CD4-positive, alpha-beta T cell treated with Interleukin-12 subunit alpha and Interleukin-12 subunit beta, for 1 hour (primary cell): ENCODE data around the gene FAM135A.
"Not testable (repeated sequence)": the region's sequence is repeated elsewhere in the genome, so short reads cannot be mapped to it uniquely, and the experiment has no call there.

Experiments used
- DNase-seq: peaks from one replicate; pipeline ENCODE4 v3.0.0-alpha.2; 2020

The FAM135A gene

DNA sequence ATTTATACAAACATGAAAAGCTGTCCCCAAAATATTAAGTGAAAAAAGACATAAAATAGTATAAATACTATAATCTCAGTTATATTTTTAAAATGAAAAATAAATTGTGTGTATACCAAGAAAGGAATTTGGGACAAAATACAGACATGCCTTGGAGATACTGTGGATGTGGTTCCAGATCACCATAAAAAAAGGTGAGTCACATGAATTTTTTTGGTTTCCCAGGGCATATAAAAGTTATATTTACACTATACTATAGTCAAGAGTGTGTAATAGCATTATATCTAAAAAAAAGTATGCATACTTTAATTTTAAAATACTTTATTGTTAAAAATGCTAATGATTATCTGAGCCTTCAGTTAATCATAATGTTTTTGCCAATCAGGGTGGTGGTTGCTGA is 136.0 kb downstream of the FAM135A start:
- DNase-seq = no peak

DNA sequence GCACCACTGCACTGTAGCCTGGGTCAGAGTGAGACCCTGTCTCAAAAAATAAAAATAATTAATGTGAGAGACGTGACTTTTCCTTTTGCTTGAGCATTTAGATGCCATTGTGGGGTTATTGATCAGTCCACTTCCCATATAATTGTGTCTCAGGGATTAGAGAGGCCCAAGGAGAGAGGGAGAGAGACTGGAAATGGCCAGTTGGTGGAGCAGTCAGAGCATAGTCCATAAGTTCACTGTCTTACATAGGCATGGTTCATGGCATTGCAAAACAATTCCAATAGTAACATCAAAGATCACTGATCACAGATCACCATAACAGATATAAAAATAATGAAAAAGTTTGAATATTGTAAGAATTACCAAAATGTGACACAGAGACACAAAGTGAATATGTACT is 138.3 kb downstream of the FAM135A start:
- no peak for DNase-seq

GRCh38 chr6:70552286-70552940 is 139.1 kb downstream of the FAM135A start:
- DNase-seq = not testable (repeated sequence)

GRCh38 chr6:70552974-70553373 is 139.7 kb downstream of the FAM135A start:
- DNase-seq = no peak

GRCh38 chr6:70557998-70558397 is 144.7 kb downstream of the FAM135A start:
- DNase-seq = no peak

- not testable (repeated sequence) for DNase-seq
These were observed 149.1 kb downstream of the FAM135A start for GRCh38 chr6:70562401-70562800.

DNA sequence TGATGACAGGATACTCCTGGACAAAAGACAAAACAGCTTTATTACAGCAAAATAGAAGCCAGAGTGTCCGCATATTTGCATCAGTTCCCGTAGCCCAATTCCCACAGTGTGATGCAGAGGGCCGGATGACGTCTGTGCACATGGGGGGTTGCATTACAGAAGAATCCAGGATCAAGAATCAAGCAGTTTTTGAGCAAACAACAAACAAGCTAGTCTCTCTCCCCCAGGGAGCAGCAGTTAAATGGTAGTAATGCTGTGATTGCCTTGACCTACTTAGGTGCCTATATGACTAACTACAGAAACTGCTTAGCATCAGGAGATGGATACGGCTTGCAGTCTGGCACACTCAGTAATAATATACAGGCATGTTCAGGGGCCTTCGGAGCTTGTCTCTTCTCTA is 150.2 kb downstream of the FAM135A start:
- no peak for DNase-seq

- DNase-seq = peak; percentile 94
These were observed 153.6 kb downstream of the FAM135A start, which contains the start of gene SDHAF4 for GRCh38 chr6:70566751-70567382. Gene SDHAF4, plus strand, starts transcription at chr6:70566930. Its CDS starts 11 bp downstream, at chr6:70566941.

DNA sequence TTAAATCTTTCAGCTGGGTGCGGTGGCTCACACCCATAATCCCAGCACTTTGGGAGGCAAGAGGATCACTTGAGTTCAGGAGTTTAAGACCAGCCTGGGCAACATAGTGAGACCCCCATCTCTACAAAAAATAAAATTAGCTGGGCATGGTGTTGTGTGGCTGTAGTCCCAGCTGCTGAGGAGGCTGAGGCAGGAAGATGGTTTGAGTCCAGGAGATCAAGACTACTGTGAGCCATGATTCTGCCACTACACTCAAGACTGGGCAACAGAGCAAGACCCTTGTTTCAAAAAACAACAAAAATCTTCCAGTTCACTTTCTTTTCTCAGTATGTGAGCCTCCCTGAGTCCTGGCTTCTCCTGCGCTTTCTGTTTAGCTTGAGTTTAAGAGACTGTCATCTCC is 161.3 kb downstream of the FAM135A start:
- no peak for DNase-seq

- DNase-seq = no peak
These were observed 162.7 kb downstream of the FAM135A start for GRCh38 chr6:70575899-70576495.

DNA sequence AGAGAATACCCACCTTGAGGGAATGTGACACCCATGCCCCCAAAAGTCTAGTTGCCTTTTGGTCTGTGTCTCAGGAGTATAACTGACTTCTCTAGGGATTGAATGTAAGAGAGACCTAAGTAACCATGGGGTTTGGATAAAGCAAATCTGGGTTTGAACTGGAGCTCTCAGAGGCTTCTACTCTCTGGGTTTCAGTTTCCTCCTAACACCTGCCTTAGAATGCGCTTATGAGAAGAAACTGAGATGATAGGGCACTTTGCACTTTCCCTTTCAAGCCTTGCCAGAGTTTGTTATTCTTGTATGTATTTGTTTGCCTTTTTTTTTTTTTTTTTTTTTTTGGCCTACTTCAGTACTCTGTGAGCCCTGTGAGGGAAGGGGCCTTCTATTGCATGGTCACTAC is 172.8 kb downstream of the FAM135A start:
- no peak for DNase-seq

DNA sequence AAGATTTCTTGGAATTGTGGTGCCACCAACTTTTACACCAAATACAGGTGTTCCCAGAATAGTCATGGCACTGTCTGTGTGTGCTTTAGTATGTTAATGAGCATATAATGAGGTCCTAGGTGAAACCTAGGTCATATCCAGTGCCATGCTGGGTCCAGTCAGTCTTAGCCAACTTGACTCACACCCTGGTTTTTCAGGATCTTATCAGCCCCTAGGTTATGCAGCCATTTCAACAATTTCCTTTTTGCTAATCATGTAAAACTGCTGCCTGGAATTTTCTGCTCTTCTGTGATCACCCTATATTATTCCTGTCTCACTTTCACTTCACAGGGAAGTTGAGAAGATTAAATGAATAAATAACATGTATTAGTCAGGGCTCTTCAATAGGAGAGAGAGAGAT is 177.1 kb downstream of the FAM135A start:
- no peak for DNase-seq

- DNase-seq = no peak
These were observed 179.2 kb downstream of the FAM135A start for GRCh38 chr6:70592391-70593117.

DNA sequence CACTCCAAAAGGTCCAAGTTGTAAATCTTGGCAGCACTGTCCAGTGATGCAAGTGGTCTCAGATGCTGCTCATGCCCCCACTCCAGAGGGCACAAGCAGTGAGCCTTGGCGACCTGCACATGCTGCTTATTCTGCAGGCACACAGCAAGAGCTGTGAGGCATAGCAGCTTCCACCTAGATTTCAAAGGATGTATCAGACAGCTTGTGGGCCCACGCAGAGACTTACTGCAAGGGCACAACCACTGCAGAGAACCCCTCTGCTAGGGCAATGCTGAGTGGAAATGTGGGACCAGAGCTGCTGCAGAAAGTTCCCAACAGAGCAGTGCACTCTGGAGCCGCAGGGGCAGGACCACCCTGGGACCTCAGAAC is 179.8 kb downstream of the FAM135A start:
- no peak for DNase-seq

DNA sequence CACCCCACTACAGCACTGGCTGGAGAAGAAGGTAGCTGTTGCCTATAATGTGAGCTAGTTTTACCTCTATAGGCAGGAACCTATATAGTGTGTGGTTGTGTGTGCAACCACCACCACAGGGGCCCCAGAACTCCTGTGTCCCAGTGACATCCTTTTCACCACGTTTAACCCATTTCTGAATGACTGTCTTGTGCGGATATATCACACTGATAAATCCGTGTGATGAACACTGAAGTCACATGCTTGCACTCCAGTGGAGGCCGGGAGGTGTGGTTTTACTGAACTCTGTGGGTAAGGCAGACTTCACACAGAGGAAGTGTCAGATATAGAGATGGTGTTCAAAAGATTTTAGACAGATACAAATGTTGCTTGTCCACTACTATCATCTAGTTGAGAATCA is 185.9 kb downstream of the FAM135A start:
- DNase-seq = no peak

DNA sequence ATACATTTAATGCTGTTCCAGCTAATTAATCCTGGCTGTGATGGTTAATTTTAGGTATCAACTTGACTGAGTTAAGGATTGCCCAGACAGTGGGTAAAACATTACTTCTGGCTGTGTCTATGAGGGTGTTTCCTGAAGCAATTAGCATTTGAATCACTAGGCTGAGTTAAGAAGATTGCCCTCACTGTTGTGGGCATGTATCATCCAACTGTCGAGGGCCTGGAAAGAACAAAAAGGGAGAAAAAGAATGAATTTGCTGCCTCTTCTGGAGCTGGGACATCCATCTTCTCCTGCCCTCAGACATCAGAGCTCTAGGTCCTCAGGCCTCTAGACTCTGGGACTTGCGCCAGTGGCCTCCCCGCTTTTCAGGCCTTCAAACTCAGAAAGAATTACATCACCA is 187.7 kb downstream of the FAM135A start:
- DNase-seq = no peak

DNA sequence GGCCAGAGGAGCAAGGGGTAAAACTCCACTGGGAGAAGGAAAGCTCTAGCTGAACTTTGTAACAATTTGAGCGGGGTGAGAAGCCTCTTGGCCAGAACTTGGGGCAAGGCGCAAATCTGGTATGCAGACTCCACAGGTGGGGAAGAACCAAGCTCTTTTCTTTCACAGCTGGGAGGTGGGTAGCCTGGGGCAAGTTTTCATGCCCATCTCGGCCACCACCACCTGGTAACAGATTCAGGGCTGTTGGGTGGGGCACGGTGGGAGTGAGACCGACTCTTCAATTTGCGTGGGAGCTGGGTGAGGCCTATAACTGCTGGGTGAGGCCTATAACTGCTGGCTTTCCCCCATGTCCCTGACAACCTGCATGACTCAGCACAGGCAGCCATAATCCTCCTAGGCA is 190.9 kb downstream of the FAM135A start:
- DNase-seq = no peak

DNA sequence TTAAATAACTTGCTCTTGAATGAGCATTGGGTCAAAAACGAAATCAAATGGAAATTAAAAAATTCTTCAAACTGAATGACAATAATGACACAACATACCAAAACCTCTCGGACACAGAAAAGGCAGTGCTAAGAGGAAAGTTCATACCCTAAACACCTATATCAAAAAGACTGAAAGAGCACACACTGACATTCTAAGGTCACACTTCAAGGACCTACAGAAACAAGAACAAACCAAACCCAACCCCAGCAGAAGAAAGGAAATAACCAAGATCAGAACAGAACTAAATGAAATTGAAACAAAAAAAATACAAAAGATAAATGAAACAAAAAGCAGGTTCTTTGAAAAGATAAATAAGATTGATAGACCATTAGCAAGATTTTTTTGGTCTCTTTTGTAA is 194.1 kb downstream of the FAM135A start:
- DNase-seq = not testable (repeated sequence)

DNA sequence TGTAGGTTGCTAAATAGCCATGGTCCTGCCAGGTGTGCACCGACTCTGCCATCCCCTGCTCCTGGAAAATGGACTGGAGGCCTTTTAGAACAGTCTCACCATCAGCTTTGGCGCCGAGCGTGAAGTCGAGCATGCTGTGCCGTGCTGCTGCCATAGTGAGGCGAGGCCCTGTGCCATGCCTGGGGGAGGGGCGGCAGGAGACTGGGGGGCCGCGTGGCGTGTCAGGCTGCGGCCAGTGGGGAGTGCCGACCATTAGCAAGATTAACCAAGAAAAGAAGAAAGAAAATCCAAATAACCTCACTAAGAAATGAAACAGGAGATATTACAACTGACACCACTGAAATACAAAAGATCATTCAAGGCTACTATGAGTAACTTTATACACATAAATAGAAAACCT is 195.9 kb downstream of the FAM135A start:
- DNase-seq = not testable (repeated sequence)
